ENCODE results near the gene CORO2B.

The CORO2B gene

DNA sequence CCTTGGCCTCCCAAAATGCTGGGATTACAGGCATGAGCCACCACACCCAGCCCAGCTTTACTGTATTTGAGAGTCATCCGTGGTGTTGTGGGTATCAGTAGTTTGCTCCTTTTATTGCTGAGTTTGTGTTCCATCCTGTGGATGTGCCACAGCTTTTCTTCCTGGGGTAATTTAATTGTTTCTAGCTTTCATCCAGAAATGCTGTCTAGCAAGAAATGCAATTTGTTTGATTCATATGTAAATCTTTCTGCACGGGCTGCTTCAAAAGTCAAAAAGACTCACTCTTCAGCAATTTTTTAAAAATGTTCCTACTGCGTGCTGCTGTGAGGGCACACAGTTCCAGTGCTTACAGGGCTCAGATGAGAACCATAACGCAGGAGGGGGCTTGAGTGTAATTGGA is 47.1 kb downstream of the CORO2B start:
- H3K27me3 ChIP-seq (ENCODE audit: insufficient read depth, insufficient read length), result no peaks in the 10 kb centered on the region
- no peaks in the 10 kb centered on the region for H3K36me3 ChIP-seq (ENCODE audit: insufficient read depth, insufficient read length, low read length)
- H3K9me3 ChIP-seq (ENCODE audit: insufficient read depth, low read length), result no peaks in the 10 kb centered on the region
- peaks cover 9% of the 10 kb centered on the region for H3K4me1 ChIP-seq (ENCODE audit: insufficient read depth, insufficient read length)
- no peak overlapping the region for H3K9ac ChIP-seq (ENCODE audit: insufficient read length, low read depth)
- DNase-seq (ENCODE audit: low read depth, low spot score), result no peak
- TF ChIP-seq SUZ12 (IDR thresholded peaks at IDR 0.05; ENCODE audit: extremely low read depth, insufficient read depth, insufficient read length) (no peak), ZNF274 (IDR thresholded peaks at IDR 0.05; ENCODE audit: low read depth, low read length) (no peak), YY1 (IDR thresholded peaks at IDR 0.05; ENCODE audit: insufficient read depth, insufficient read length) (no peak)
- H3K4me3 ChIP-seq (ENCODE audit: insufficient read length, low read depth), result no peak overlapping the region

DNA sequence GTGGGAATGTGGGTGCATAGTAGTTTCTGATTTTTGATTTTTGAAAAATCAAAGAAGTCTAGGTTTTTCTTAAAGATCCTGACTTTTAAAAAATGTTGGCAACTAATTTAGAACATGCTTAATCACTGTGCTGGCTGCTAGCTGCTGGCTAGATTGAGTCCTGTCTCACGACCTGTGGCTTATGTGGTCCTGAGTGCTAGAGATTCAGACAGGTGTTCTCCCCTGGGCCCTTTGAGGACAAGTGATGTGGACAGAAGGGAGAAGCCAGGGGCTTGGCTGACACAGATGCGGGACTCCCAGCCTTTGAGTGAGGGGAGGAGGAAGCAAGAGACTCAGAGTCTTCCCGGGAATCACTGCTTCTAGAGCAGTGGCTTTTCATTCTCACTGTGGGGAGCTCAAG is 47.5 kb downstream of the CORO2B start:
- no peaks in the 10 kb centered on the region for H3K9me3 ChIP-seq (ENCODE audit: insufficient read depth, low read length)
- no peaks in the 10 kb centered on the region for H3K27me3 ChIP-seq (ENCODE audit: insufficient read depth, insufficient read length)
- TF ChIP-seq SUZ12 (IDR thresholded peaks at IDR 0.05; ENCODE audit: extremely low read depth, insufficient read depth, insufficient read length) (no peak), YY1 (IDR thresholded peaks at IDR 0.05; ENCODE audit: insufficient read depth, insufficient read length) (no peak), ZNF274 (IDR thresholded peaks at IDR 0.05; ENCODE audit: low read depth, low read length) (no peak)
- DNase-seq (ENCODE audit: low read depth, low spot score), result no peak
- peaks cover 6% of the 10 kb centered on the region for H3K4me1 ChIP-seq (ENCODE audit: insufficient read depth, insufficient read length)
- H3K4me3 ChIP-seq (ENCODE audit: insufficient read length, low read depth), result no peak overlapping the region
- no peak overlapping the region for H3K9ac ChIP-seq (ENCODE audit: insufficient read length, low read depth)
- no peaks in the 10 kb centered on the region for H3K36me3 ChIP-seq (ENCODE audit: insufficient read depth, insufficient read length, low read length)

DNA sequence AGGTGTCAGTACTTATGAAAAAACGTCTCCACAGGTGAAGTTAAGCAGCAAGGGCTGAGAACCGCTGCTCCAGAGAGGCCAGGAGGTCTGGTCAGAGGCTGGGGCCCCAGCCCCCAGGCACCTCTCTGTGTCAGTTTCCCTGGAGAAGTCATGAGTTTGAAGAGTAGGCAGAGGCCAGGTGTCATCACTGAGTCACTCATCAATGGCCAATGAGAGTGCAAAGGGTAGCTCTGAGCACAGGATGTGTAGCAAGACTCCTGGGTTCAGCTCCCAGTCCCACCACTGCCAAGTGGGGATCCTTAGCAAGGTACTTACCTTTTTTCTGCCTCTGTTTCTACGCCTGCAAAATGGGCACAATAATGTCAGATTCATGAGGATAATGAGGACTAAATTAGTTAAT is 47.9 kb downstream of the CORO2B start:
- no peak overlapping the region for H3K4me3 ChIP-seq (ENCODE audit: insufficient read length, low read depth)
- no peak for TF ChIP-seq YY1 (IDR thresholded peaks at IDR 0.05; ENCODE audit: insufficient read depth, insufficient read length)
- TF ChIP-seq SUZ12 (IDR thresholded peaks at IDR 0.05; ENCODE audit: extremely low read depth, insufficient read depth, insufficient read length), result no peak
- no peak for TF ChIP-seq ZNF274 (IDR thresholded peaks at IDR 0.05; ENCODE audit: low read depth, low read length)
- H3K4me1 ChIP-seq (ENCODE audit: insufficient read depth, insufficient read length), result peaks cover 10% of the 10 kb centered on the region
- no peaks in the 10 kb centered on the region for H3K27me3 ChIP-seq (ENCODE audit: insufficient read depth, insufficient read length)
- no peaks in the 10 kb centered on the region for H3K36me3 ChIP-seq (ENCODE audit: insufficient read depth, insufficient read length, low read length)
- H3K9ac ChIP-seq (ENCODE audit: insufficient read length, low read depth), result no peak overlapping the region
- DNase-seq (ENCODE audit: low read depth, low spot score), result no peak
- H3K9me3 ChIP-seq (ENCODE audit: insufficient read depth, low read length), result no peaks in the 10 kb centered on the region

DNA sequence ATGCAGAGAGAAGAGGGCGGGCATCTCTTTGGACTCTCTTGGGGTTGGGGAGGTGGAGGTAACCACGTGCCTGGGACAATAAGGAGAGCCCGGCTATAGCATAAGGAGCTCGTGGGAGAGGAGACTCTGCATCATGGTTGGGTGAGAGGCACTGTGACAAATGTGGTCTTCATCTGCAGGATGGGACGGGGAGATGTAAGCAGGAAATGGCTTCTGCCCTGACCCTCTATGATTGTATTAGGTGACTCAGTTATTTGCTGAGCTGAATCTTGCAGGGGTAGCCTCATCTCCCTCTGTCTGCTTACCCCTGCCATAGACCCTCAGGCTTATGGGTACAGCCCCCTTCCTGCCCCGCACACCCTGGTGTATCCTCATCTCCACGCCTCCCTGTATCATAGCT is 48.7 kb downstream of the CORO2B start:
- no peaks in the 10 kb centered on the region for H3K36me3 ChIP-seq (ENCODE audit: insufficient read depth, insufficient read length, low read length)
- DNase-seq (ENCODE audit: low read depth, low spot score), result no peak
- no peaks in the 10 kb centered on the region for H3K9me3 ChIP-seq (ENCODE audit: insufficient read depth, low read length)
- H3K4me3 ChIP-seq (ENCODE audit: insufficient read length, low read depth), result no peak overlapping the region
- no peak overlapping the region for H3K9ac ChIP-seq (ENCODE audit: insufficient read length, low read depth)
- no peak for TF ChIP-seq YY1 (IDR thresholded peaks at IDR 0.05; ENCODE audit: insufficient read depth, insufficient read length)
- no peak for TF ChIP-seq ZNF274 (IDR thresholded peaks at IDR 0.05; ENCODE audit: low read depth, low read length)
- TF ChIP-seq SUZ12 (IDR thresholded peaks at IDR 0.05; ENCODE audit: extremely low read depth, insufficient read depth, insufficient read length), result no peak
- peaks cover 11% of the 10 kb centered on the region for H3K4me1 ChIP-seq (ENCODE audit: insufficient read depth, insufficient read length)
- H3K27me3 ChIP-seq (ENCODE audit: insufficient read depth, insufficient read length), result no peaks in the 10 kb centered on the region

DNA sequence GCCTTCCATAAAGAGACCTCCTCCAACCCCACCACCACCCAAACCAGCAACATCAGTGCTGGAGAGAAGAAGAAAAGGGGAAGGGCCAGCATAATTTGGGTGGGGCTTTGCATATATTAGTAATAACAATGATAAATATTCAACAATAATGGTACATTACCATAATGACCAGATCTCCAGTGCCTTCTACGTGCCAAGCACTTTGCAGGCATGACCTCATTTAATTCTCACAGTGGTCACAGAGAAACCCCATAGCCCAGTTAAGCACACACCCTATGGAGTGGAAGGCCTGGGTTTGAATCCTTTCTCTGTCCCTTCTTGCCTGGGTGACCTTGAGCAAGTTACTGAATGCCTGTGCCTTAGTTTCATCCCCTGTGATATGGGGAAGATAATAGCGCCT is 49.2 kb downstream of the CORO2B start:
- Histone ChIP-seq H3K9ac (ENCODE audit: insufficient read length, low read depth) (no peak overlapping the region), H3K9me3 (ENCODE audit: insufficient read depth, low read length) (no peaks in the 10 kb centered on the region), H3K27me3 (ENCODE audit: insufficient read depth, insufficient read length) (no peaks in the 10 kb centered on the region), H3K4me3 (ENCODE audit: insufficient read length, low read depth) (no peak overlapping the region), H3K36me3 (ENCODE audit: insufficient read depth, insufficient read length, low read length) (no peaks in the 10 kb centered on the region), H3K4me1 (ENCODE audit: insufficient read depth, insufficient read length) (peaks cover 11% of the 10 kb centered on the region)
- no peak for TF ChIP-seq YY1 (IDR thresholded peaks at IDR 0.05; ENCODE audit: insufficient read depth, insufficient read length)
- no peak for TF ChIP-seq SUZ12 (IDR thresholded peaks at IDR 0.05; ENCODE audit: extremely low read depth, insufficient read depth, insufficient read length)
- TF ChIP-seq ZNF274 (IDR thresholded peaks at IDR 0.05; ENCODE audit: low read depth, low read length), result no peak
- no peak for DNase-seq (ENCODE audit: low read depth, low spot score)

DNA sequence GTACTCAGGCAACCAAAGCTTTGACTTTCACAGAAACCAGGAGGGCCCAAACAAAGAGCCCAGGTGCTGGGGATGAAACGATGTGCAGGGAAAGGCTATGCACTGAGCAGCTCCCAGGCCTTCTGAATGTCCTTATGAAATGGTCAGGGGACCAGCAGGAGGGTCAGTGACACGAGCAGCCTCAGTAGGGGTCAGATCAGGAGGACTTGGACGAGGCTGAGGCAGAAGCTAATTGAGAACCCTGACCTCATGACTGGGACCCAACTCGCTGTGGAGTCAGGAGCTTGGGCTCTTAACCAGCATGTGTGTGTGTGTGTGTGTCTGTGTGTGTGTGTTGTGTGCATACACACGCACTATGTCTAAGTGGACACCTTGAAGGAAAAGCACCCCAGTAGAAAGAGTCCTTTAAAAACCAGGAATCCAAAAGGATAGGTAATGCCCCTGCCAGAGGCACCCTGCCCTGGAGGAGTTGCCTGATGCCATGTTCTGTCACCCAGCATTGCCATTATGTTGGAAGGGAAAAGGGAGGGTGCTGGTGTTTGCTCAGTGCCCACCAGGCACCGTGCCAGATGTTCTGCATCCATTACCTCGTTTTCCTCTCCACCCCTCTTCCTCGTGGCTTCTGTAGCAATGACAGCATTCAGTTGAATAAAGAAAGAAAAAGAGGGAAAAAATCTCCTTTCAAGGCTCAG is 50.9 kb downstream of the CORO2B start:
- Histone ChIP-seq H3K4me1 (ENCODE audit: insufficient read depth, insufficient read length) (peaks cover 9% of the 10 kb centered on the region), H3K27me3 (ENCODE audit: insufficient read depth, insufficient read length) (no peaks in the 10 kb centered on the region), H3K4me3 (ENCODE audit: insufficient read length, low read depth) (no peak overlapping the region), H3K9ac (ENCODE audit: insufficient read length, low read depth) (no peak overlapping the region), H3K9me3 (ENCODE audit: insufficient read depth, low read length) (no peaks in the 10 kb centered on the region), H3K36me3 (ENCODE audit: insufficient read depth, insufficient read length, low read length) (no peaks in the 10 kb centered on the region)
- DNase-seq (ENCODE audit: low read depth, low spot score), result no peak
- TF ChIP-seq SUZ12 (IDR thresholded peaks at IDR 0.05; ENCODE audit: extremely low read depth, insufficient read depth, insufficient read length) (no peak), ZNF274 (IDR thresholded peaks at IDR 0.05; ENCODE audit: low read depth, low read length) (no peak), YY1 (IDR thresholded peaks at IDR 0.05; ENCODE audit: insufficient read depth, insufficient read length) (no peak)

GRCh38 chr15:68630211-68630555 is 51.4 kb downstream of the CORO2B start:
- no peak for TF ChIP-seq ZNF274 (IDR thresholded peaks at IDR 0.05; ENCODE audit: low read depth, low read length)
- TF ChIP-seq SUZ12 (IDR thresholded peaks at IDR 0.05; ENCODE audit: extremely low read depth, insufficient read depth, insufficient read length), result no peak
- TF ChIP-seq YY1 (IDR thresholded peaks at IDR 0.05; ENCODE audit: insufficient read depth, insufficient read length), result no peak
- DNase-seq (ENCODE audit: low read depth, low spot score), result no peak
- H3K4me1 ChIP-seq (ENCODE audit: insufficient read depth, insufficient read length), result peaks cover 9% of the 10 kb centered on the region
- H3K9ac ChIP-seq (ENCODE audit: insufficient read length, low read depth), result no peak overlapping the region
- H3K36me3 ChIP-seq (ENCODE audit: insufficient read depth, insufficient read length, low read length), result no peaks in the 10 kb centered on the region
- H3K4me3 ChIP-seq (ENCODE audit: insufficient read length, low read depth), result no peak overlapping the region
- H3K27me3 ChIP-seq (ENCODE audit: insufficient read depth, insufficient read length), result no peaks in the 10 kb centered on the region
- no peaks in the 10 kb centered on the region for H3K9me3 ChIP-seq (ENCODE audit: insufficient read depth, low read length)

All from NT2/D1 (cell line).